Ishikawa (cell line): Measurements from ENCODE around the gene ZNFX1.

Experiments
- CEBPB ChIP-seq: IDR thresholded peaks from 2 replicates; pipeline ENCODE4 v1.6.1; 2012
- CREB1 ChIP-seq: IDR thresholded peaks from 2 replicates; pipeline ENCODE4 v1.6.1; 2012; ENCODE audit warnings: low read depth
- EGR1 ChIP-seq: IDR thresholded peaks from 2 replicates; pipeline ENCODE4 v1.6.1; 2012
- EP300 ChIP-seq: IDR thresholded peaks from 2 replicates; pipeline ENCODE4 v1.6.1; 2012; ENCODE audit warnings: borderline replicate concordance
- FOXM1 ChIP-seq: IDR thresholded peaks from 2 replicates; pipeline ENCODE4 v1.6.1; 2012; ENCODE audit warnings: low read depth, borderline replicate concordance
- MAX ChIP-seq: IDR thresholded peaks from 2 replicates; pipeline ENCODE4 v1.6.1; 2012
- NFIC ChIP-seq: IDR thresholded peaks from 2 replicates; pipeline ENCODE4 v1.6.1; 2012
- RAD21 ChIP-seq: IDR thresholded peaks from 2 replicates; pipeline ENCODE4 v1.6.1; 2012; ENCODE audit warnings: low read depth
- REST ChIP-seq: IDR thresholded peaks from 2 replicates; pipeline ENCODE4 v1.6.1; 2012; ENCODE audit warnings: low read depth, mild to moderate bottlenecking
- TAF1 ChIP-seq: IDR thresholded peaks from 2 replicates; pipeline ENCODE4 v1.6.1; 2012; ENCODE audit warnings: low read depth, mild to moderate bottlenecking
- TCF12 ChIP-seq: IDR thresholded peaks from 2 replicates; pipeline ENCODE4 v1.6.1; 2012; ENCODE audit warnings: low read depth
- TEAD4 ChIP-seq: IDR thresholded peaks from 2 replicates; pipeline ENCODE4 v1.6.1; 2012
- USF1 ChIP-seq: IDR thresholded peaks from 2 replicates; pipeline ENCODE4 v1.6.1; 2012
- YY1 ChIP-seq: IDR thresholded peaks from 2 replicates; pipeline ENCODE4 v1.6.1; 2012; ENCODE audit warnings: low read depth
- ZBTB7A ChIP-seq: IDR thresholded peaks from 2 replicates; pipeline ENCODE4 v1.6.1; 2012; ENCODE audit warnings: low read depth

The ZNFX1 gene

GRCh38 chr20:49303065-49303552, 25.3 kb upstream of the ZNFX1 start:
- TF ChIP-seq EP300 (no peak), RAD21 (no peak), CREB1 (no peak), ZBTB7A (no peak), USF1 (no peak), TAF1 (no peak), FOXM1 (no peak), TCF12 (no peak)

- no peak for TF ChIP-seq EGR1
- no peak for TF ChIP-seq RAD21
- no peak for TF ChIP-seq TAF1
- TF ChIP-seq CREB1 = no peak
- no peak for TF ChIP-seq NFIC
- no peak for TF ChIP-seq ZBTB7A
- TF ChIP-seq MAX = no peak
- TF ChIP-seq EP300 = no peak
- TF ChIP-seq FOXM1 = no peak
- no peak for TF ChIP-seq REST
- TF ChIP-seq YY1 = no peak
Measured at GRCh38 chr20:49297605-49298530, 20.0 kb upstream of the ZNFX1 start.

GRCh38 chr20:49294002-49294654, 16.3 kb upstream of the ZNFX1 start:
- 0 out of 2 replicates have a peak, but pooled peaks have one; percentile 36 for TF ChIP-seq CEBPB

- no peak for TF ChIP-seq YY1
- no peak for TF ChIP-seq CREB1
- no peak for TF ChIP-seq TEAD4
- no peak for TF ChIP-seq RAD21
- no peak for TF ChIP-seq NFIC
- no peak for TF ChIP-seq REST
- TF ChIP-seq TCF12 = no peak
- TF ChIP-seq ZBTB7A = no peak
- no peak for TF ChIP-seq USF1
- no peak for TF ChIP-seq MAX
- no peak for TF ChIP-seq FOXM1
- no peak for TF ChIP-seq TAF1
- no peak for TF ChIP-seq EGR1
- TF ChIP-seq EP300 = no peak
- no peak for TF ChIP-seq CEBPB
Measured at GRCh38 chr20:49293122-49293521, 15.3 kb upstream of the ZNFX1 start.

GRCh38 chr20:49292010-49292409, 14.2 kb upstream of the ZNFX1 start:
- no peak for TF ChIP-seq YY1
- no peak for TF ChIP-seq RAD21
- no peak for TF ChIP-seq NFIC
- TF ChIP-seq REST = no peak
- TF ChIP-seq MAX = no peak
